Thymus (tissue), 11 donors: ENCODE results near the gene SLC17A8. TPM values are rescaled to one million over a fixed set of nuclear protein-coding genes. Genes with fewer than 3 reads are reported as not detected.

Source experiments
- DNase-seq, 9 donors: peaks; one replicate each; pipeline ENCODE4 v3.0.0-alpha.2; 2013; ENCODE audit warnings: low spot score in 9 of 9, low read depth in 6 of 9, missing footprints in 1 of 9
- H3K27ac ChIP-seq, 2 donors: one replicate each; pipeline ENCODE4 v1.5.1; 2013; ENCODE audit warnings: control low read depth in 1 of 2, low read depth in 1 of 2, low read length in 1 of 2, mild to moderate bottlenecking in 1 of 2, moderate library complexity in 1 of 2
- H3K27me3 ChIP-seq, 2 donors: one replicate each; pipeline ENCODE4 v1.5.1; 2013; ENCODE audit warnings: low read length in 1 of 2; ENCODE audit not compliant: control insufficient read depth in 2 of 2, insufficient read depth in 1 of 2
- H3K36me3 ChIP-seq, 2 donors: one replicate each; pipeline ENCODE4 v1.5.1; 2013; ENCODE audit warnings: low read length in 1 of 2, mild to moderate bottlenecking in 1 of 2, moderate library complexity in 1 of 2; ENCODE audit not compliant: control insufficient read depth in 2 of 2, insufficient read depth in 2 of 2
- H3K4me1 ChIP-seq, 2 donors: one replicate each; pipeline ENCODE4 v1.5.1; 2013; ENCODE audit warnings: low read length in 2 of 2; ENCODE audit not compliant: control insufficient read depth in 2 of 2, insufficient read depth in 2 of 2
- H3K4me3 ChIP-seq, 2 donors: one replicate each; pipeline ENCODE4 v1.5.1; 2013; ENCODE audit warnings: low read length in 2 of 2, control low read depth in 1 of 2, mild to moderate bottlenecking in 1 of 2
- H3K9me3 ChIP-seq, 2 donors: one replicate each; pipeline ENCODE4 v1.5.1; 2013; ENCODE audit warnings: low read length in 1 of 2, mild to moderate bottlenecking in 1 of 2; ENCODE audit not compliant: control insufficient read depth in 2 of 2, insufficient read depth in 1 of 2
- WGBS: extraction: QIAGEN DNeasy Blood & Tissue Kit; methylation state at CpG from one replicate; pipeline ENCODE4 v1.1.7; 2013; 5-methylcytosine and 5-hydroxymethylcytosine counted together
- polyA plus RNA-seq: library from polyadenylated mRNA; stranded (reverse); fragments of 200-250 nt; gene quantifications from one replicate; pipeline ENCODE4 v1.2.3, GENCODE V29; 2013
- total RNA-seq: library from RNA; stranded (reverse); fragments of 120-200 nt; gene quantifications from one replicate; pipeline ENCODE4 v1.2.4, GENCODE V29; 2013
- donor health status: healthy.

SLC17A8 gene
- total and polyA plus RNA-seq, 2 donors = 0.37 to 3.0 TPM

DNA sequence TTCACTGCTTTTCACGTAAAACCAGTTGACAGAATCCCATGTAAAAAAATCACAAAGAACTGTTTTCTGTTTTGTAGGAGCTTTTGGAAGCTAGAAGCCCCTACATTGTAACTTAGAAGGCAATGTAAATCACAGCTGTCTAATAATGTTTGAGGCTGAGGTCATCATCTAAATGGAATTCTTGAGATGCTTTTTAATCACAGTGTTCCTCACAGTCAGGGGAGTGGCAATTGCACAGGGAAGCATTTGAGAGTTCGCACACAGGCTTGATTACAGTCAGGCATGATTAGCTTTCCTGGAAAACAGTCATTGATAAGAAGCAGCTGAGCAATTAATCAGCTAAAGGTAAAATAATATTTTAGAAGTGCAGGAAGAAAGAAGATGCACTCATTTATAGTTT is 2.9 kb downstream of the SLC17A8 start:
- DNase-seq = no peak
- no peaks in the 10 kb centered on the region for H3K9me3 ChIP-seq
- peaks cover 0 to 12% of the 10 kb centered on the region in 2 donors for H3K27me3 ChIP-seq
- H3K36me3 ChIP-seq = no peaks in the 10 kb centered on the region
- H3K4me3 ChIP-seq = no peak overlapping the region
- H3K4me1 ChIP-seq = no peaks in the 10 kb centered on the region
- H3K27ac ChIP-seq = no peak overlapping the region
- 87% methylated on average over 2 of the region's 2 CpGs for WGBS

- Histone ChIP-seq H3K9me3 (no peaks in the 10 kb centered on the region), H3K27ac (no peak overlapping the region), H3K36me3 (no peaks in the 10 kb centered on the region), H3K27me3 (peaks cover 0 to 12% of the 10 kb centered on the region in 2 donors), H3K4me1 (no peaks in the 10 kb centered on the region), H3K4me3 (no peak overlapping the region)
- no peak for DNase-seq
These were observed 3.6 kb downstream of the SLC17A8 start for GRCh38 chr12:100360450-100360849.

DNA sequence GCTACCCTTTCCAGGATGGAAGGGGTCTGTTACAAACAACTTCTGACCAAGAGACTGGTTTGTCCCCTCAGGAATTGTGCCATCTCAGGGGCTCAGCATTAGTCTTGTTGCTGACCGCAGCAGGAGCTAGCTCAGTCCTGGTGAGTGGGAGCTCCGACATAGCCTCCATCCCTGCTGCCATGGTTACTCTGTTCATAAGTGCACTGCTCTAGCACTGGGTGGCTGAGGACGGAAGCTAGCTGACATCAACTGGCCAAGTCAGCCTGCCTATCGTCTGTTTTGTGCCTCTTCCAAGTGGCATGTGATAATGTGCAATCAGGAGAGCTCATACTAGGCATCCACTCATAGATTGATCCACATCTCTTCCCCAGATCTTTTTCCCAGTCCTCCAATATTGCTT is 7.5 kb downstream of the SLC17A8 start:
- H3K4me1 ChIP-seq = no peaks in the 10 kb centered on the region
- H3K27me3 ChIP-seq = no peaks in the 10 kb centered on the region
- no peak overlapping the region for H3K4me3 ChIP-seq
- no peak for DNase-seq
- no peak overlapping the region for H3K27ac ChIP-seq
- H3K9me3 ChIP-seq = no peaks in the 10 kb centered on the region
- no peaks in the 10 kb centered on the region for H3K36me3 ChIP-seq
- 84% methylated on average over 4 of the region's 4 CpGs for WGBS

GRCh38 chr12:100365411-100365810 is 8.5 kb downstream of the SLC17A8 start:
- WGBS = 69% methylated on average over 2 of the region's 2 CpGs
- no peak for DNase-seq
- H3K36me3 ChIP-seq = no peaks in the 10 kb centered on the region
- H3K9me3 ChIP-seq = no peaks in the 10 kb centered on the region
- no peaks in the 10 kb centered on the region for H3K27me3 ChIP-seq
- H3K27ac ChIP-seq = no peak overlapping the region
- no peak overlapping the region for H3K4me3 ChIP-seq
- H3K4me1 ChIP-seq = no peaks in the 10 kb centered on the region

DNA sequence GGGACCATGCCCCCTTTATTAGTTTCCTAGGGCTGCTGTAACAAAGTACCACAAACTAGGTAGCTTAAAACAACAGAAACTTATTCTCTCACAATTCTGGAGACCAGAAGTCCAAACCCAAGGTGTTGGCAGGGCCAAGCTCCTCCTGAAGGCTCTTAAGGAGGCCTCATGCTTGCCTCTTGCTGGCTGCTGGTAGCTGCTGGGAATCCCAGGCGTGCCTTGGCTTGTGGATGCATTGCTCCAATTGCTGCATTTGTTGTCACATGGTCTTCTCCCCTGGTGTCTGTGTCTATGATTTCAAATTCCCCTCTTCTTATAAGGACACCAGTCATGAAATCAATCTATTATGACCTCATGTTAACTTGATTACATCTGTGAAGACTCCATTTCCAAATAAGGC is 11.2 kb downstream of the SLC17A8 start:
- DNase-seq = no peak
- H3K27me3 ChIP-seq = no peaks in the 10 kb centered on the region
- no peak overlapping the region for H3K27ac ChIP-seq
- no peaks in the 10 kb centered on the region for H3K36me3 ChIP-seq
- no peak overlapping the region for H3K4me3 ChIP-seq
- H3K9me3 ChIP-seq = no peaks in the 10 kb centered on the region
- 94% methylated on average over 1 of the region's 1 CpG for WGBS
- H3K4me1 ChIP-seq = no peaks in the 10 kb centered on the region

DNA sequence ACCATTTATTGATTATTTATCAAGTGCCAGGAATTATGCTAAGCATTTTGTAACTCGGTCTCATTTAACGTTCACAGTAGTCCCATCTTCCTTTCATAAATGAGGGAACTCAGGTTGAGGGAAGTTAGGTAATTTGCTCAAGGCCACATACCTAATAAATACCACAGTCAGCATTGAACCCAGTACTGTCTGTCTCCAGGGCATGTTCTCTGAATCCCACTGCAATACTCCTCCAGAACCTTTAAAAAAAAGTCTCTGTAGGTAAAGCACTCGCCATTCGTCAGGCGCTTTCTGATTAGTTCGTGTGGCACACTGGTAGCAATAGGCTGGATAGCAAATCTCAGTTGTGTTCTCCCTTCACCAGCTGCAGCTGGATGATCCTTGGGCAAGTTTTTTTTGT is 14.3 kb downstream of the SLC17A8 start:
- Histone ChIP-seq H3K27me3 (no peaks in the 10 kb centered on the region), H3K4me3 (no peak overlapping the region), H3K9me3 (no peaks in the 10 kb centered on the region), H3K27ac (no peak overlapping the region), H3K4me1 (no peaks in the 10 kb centered on the region), H3K36me3 (no peaks in the 10 kb centered on the region)
- no peak for DNase-seq
- WGBS = 88% methylated on average over 6 of the region's 6 CpGs

DNA sequence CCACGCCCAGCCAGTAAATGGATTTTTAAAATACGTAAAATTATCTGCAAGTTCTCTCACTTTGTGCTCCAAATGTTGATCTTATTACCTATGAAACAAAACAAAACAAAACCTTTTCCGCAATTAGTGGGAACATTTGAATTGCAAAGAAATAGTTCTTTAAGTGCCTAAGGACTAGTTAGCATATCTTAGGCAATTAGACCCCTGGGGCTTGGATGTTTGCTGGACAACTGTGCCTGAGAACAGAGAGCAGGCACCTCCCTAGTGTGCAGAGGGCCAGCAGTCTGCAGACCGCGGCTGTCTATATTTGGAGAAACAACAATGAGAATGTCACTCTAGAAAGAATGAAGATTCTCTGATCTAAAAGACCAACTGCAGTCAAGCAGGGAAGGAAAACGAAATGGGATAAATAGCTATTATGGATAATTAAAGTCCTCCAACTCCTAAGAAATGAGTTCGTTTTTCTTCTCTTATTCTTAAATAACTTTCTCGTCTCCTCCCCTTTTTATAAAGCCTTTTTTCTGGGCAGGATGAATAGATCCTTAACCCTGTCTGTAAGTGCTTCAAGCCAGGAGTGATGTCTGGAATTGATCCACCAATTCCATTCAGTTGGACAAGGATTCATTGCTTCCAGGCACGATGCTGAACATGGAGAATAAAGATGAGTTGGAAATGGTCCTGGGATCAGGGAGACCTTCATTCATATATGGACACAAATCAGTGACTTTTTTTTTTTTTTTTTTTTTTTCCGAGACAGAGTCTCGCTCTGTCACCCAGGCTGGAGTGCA is 16.2 kb downstream of the SLC17A8 start:
- H3K27ac ChIP-seq = no peak overlapping the region
- H3K9me3 ChIP-seq = no peaks in the 10 kb centered on the region
- no peak overlapping the region for H3K4me3 ChIP-seq
- H3K4me1 ChIP-seq = no peaks in the 10 kb centered on the region
- no peaks in the 10 kb centered on the region for H3K27me3 ChIP-seq
- 65% methylated on average over 11 of the region's 11 CpGs for WGBS
- H3K36me3 ChIP-seq = no peaks in the 10 kb centered on the region
- no peak for DNase-seq

- WGBS = 85% methylated on average over 12 of the region's 12 CpGs
- Histone ChIP-seq H3K9me3 (no peaks in the 10 kb centered on the region), H3K4me1 (no peaks in the 10 kb centered on the region), H3K36me3 (no peaks in the 10 kb centered on the region), H3K4me3 (no peak overlapping the region), H3K27ac (no peak overlapping the region), H3K27me3 (no peaks in the 10 kb centered on the region)
- no peak for DNase-seq
These were observed 18.3 kb downstream of the SLC17A8 start for GRCh38 chr12:100375038-100375735.

GRCh38 chr12:100376161-100376560 is 19.3 kb downstream of the SLC17A8 start:
- Histone ChIP-seq H3K27me3 (no peaks in the 10 kb centered on the region), H3K36me3 (no peaks in the 10 kb centered on the region), H3K27ac (no peak overlapping the region), H3K4me3 (no peak overlapping the region), H3K9me3 (no peaks in the 10 kb centered on the region), H3K4me1 (no peaks in the 10 kb centered on the region)
- DNase-seq = no peak
- 100% methylated on average over 1 of the region's 1 CpG for WGBS
